Breast epithelium (tissue), 3 donors: ENCODE results near the gene KRT2.

Experiments used
- CTCF ChIP-seq, 3 donors: fragments of 450-650 bp; IDR thresholded peaks; one replicate each; pipeline ENCODE4 v1.5.1; 2016 to 2017; ENCODE audit warnings: antibody characterized with exemption in 3 of 3, mild to moderate bottlenecking in 3 of 3, moderate library complexity in 3 of 3
- POLR2A ChIP-seq: fragments of 450-650 bp; IDR thresholded peaks from one replicate; pipeline ENCODE4 v1.6.1; 2016; ENCODE audit warnings: antibody characterized with exemption, mild to moderate bottlenecking, moderate library complexity

- TF ChIP-seq CTCF (IDR thresholded peaks at IDR 0.05) (no peak), POLR2A (no peak)
Measured at GRCh38 chr12:52670961-52671360, 18.9 kb upstream of the KRT2 start.
